ENCODE measurements around the gene FMN1. TPM values are rescaled to one million over a fixed set of nuclear protein-coding genes. Genes with fewer than 3 reads are reported as not detected.

Gene FMN1
- total RNA-seq, 2 experiments from 2014 or later, result not detected

- ATAC-seq, result no peak
- Mint-ChIP-seq H3K4me1 (no peaks in the 10 kb centered on the region), H3K4me3 (no peak overlapping the region), H3K36me3 (no peaks in the 10 kb centered on the region), H3K27ac (no peak overlapping the region), H3K27me3 (peaks cover 2% of the 10 kb centered on the region), H3K9me3 (ENCODE audit: low read depth) (no peaks in the 10 kb centered on the region)
- CTCF ChIA-PET, result no interaction called here
- no peak for DNase-seq
These were observed 321.0 kb downstream of the FMN1 start for GRCh38 chr15:32873284-32874114.

DNA sequence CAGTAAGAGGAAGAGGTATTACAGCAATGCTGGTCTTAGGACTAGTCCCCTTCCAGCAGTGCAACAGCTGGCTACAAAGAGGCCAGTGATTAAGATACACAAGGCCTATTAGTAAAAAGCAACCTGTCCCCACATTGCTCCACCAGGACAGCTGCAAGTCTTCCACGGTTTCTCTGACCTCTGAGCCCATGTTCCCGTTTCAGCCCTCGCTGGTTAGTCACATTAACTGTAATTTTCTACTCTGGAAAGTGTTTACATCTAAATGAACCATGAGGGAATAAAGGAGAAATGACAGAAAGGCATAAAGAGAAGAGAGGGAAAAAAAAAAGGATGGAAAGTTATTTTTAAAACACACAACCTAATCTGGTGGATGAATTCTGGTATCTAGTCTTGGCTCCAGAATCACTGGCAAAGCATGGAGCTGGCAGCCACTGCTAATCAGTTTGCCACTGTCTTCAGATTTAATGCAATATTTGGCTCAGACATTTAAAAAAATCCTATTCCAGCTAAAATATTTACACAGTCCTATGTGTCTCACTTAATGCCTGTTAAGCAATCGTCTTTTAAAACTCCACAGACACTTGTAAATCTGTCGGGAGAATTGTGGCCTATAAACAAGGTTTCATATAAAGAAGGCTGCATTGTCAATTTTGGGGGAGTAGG, 321.8 kb downstream of the FMN1 start:
- Mint-ChIP-seq H3K27ac (no peak overlapping the region), H3K36me3 (no peaks in the 10 kb centered on the region), H3K9me3 (ENCODE audit: low read depth) (no peaks in the 10 kb centered on the region), H3K4me3 (no peak overlapping the region), H3K27me3 (peaks cover 2% of the 10 kb centered on the region), H3K4me1 (no peaks in the 10 kb centered on the region)
- ATAC-seq, result no peak
- CTCF ChIA-PET, result no interaction called here
- no peak for DNase-seq

DNA sequence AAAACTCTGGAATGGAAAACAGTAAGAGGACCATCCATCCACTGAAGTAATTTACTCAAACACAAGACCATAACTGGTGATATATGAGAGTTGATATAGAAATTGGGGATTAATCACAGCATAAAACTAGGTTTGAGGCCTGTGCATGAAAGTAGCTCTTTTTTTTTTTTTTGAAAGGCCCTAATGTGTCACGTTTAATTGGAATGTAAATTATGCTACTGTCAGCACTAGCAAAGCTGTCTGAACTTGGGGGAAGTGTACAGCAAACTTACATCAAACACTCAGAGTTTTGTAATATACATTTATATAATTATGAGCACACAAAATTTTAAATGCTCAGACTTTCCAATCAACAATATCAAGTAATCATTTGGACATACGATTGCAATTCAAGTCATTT, 322.6 kb downstream of the FMN1 start:
- no peak for DNase-seq
- CTCF ChIA-PET, result no interaction called here
- ATAC-seq, result no peak
- Mint-ChIP-seq H3K9me3 (ENCODE audit: low read depth) (no peaks in the 10 kb centered on the region), H3K27ac (no peak overlapping the region), H3K4me1 (no peaks in the 10 kb centered on the region), H3K4me3 (no peak overlapping the region), H3K27me3 (peaks cover 2% of the 10 kb centered on the region), H3K36me3 (no peaks in the 10 kb centered on the region)

GRCh38 chr15:32870240-32871033, 324.1 kb downstream of the FMN1 start:
- CTCF ChIA-PET, result no interaction called here
- peaks cover 2% of the 10 kb centered on the region for H3K27me3 Mint-ChIP-seq
- H3K36me3 Mint-ChIP-seq, result no peaks in the 10 kb centered on the region
- no peak overlapping the region for H3K4me3 Mint-ChIP-seq
- no peak for ATAC-seq
- DNase-seq, result no peak
- H3K27ac Mint-ChIP-seq, result no peak overlapping the region
- H3K4me1 Mint-ChIP-seq, result no peaks in the 10 kb centered on the region
- no peaks in the 10 kb centered on the region for H3K9me3 Mint-ChIP-seq (ENCODE audit: low read depth)

DNA sequence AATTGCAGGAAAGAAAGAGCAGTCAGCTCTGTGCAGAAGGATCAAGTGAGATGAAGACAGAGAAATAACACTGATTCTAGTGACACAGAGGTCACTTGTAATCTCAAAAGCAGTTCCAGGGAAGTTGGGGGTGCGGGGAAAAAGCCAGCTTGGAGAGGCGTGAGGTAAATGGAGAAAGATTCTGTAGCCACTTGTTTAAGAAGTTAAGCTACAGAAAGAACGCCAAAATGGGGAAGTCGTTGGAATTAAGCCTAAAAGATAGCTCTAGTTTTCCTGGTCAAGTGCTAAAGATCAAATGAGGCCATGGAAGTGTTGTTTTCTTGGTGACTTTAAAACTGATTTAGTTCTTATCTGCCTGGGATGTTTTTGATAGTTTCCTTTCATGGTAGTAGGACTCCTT, 324.7 kb downstream of the FMN1 start:
- DNase-seq, result no peak
- Mint-ChIP-seq H3K36me3 (no peaks in the 10 kb centered on the region), H3K9me3 (ENCODE audit: low read depth) (no peaks in the 10 kb centered on the region), H3K27me3 (peaks cover 2% of the 10 kb centered on the region), H3K4me1 (no peaks in the 10 kb centered on the region), H3K27ac (no peak overlapping the region), H3K4me3 (no peak overlapping the region)
- no peak for ATAC-seq
- CTCF ChIA-PET, result no interaction called here

GRCh38 chr15:32867313-32867626, 327.2 kb downstream of the FMN1 start:
- Mint-ChIP-seq H3K4me3 (no peak overlapping the region), H3K27ac (no peak overlapping the region), H3K4me1 (no peaks in the 10 kb centered on the region), H3K9me3 (ENCODE audit: low read depth) (no peaks in the 10 kb centered on the region), H3K27me3 (peaks cover 6% of the 10 kb centered on the region), H3K36me3 (no peaks in the 10 kb centered on the region)
- ATAC-seq, result no peak
- CTCF ChIA-PET, result no interaction called here
- DNase-seq, result no peak

GRCh38 chr15:32866454-32867312, 327.8 kb downstream of the FMN1 start:
- DNase-seq, result no peak
- no peaks in the 10 kb centered on the region for H3K4me1 Mint-ChIP-seq
- no peaks in the 10 kb centered on the region for H3K36me3 Mint-ChIP-seq
- H3K9me3 Mint-ChIP-seq (ENCODE audit: low read depth), result no peaks in the 10 kb centered on the region
- H3K4me3 Mint-ChIP-seq, result no peak overlapping the region
- no peak for ATAC-seq
- H3K27me3 Mint-ChIP-seq, result peaks cover 6% of the 10 kb centered on the region
- CTCF ChIA-PET, result no interaction called here
- H3K27ac Mint-ChIP-seq, result no peak overlapping the region

DNA sequence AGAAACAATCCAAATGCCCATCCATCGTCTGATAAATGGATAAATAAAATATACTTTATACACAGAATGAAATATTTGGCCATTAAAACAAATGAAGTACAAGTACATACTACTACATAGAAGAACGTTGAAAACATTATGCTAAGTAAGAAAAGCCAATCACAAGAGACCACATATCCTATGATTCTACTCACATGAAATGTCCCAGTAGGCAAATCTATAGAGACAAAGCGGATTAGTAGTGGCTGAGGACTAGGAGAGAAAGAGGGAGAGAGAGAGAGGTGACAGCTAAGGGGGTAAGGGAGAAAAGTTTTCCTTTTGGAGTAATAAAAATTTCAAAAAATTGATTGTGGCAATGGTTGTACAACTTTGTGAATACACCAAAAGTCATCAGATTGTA, 329.7 kb downstream of the FMN1 start:
- Mint-ChIP-seq H3K27me3 (peaks cover 6% of the 10 kb centered on the region), H3K9me3 (ENCODE audit: low read depth) (no peaks in the 10 kb centered on the region), H3K27ac (no peak overlapping the region), H3K4me1 (no peaks in the 10 kb centered on the region), H3K4me3 (no peak overlapping the region), H3K36me3 (no peaks in the 10 kb centered on the region)
- CTCF ChIA-PET, result no interaction called here
- DNase-seq (no peak), ATAC-seq (no peak)

DNA sequence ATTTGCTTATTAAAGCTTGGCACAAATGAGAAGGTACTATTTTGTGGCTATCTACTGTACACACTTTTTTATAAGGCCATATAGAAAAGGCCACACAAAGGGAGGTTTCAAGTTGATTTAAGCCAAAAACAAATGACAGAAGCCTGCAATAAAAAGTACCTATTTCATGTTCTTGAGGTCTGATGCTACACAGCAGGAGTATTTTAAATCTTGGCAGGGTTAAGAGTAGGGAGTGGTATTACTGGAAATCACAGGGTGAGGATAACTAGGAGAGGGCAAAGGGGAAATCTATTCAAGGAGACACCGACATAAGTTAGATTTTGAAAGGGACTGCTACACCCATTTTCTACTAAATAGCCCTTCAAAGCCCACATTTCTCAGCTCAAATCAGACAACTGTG, 330.5 kb downstream of the FMN1 start:
- no peak for DNase-seq
- H3K27ac Mint-ChIP-seq, result no peak overlapping the region
- H3K36me3 Mint-ChIP-seq, result no peaks in the 10 kb centered on the region
- H3K4me3 Mint-ChIP-seq, result no peak overlapping the region
- H3K4me1 Mint-ChIP-seq, result no peaks in the 10 kb centered on the region
- H3K9me3 Mint-ChIP-seq (ENCODE audit: low read depth), result no peaks in the 10 kb centered on the region
- ATAC-seq, result no peak
- peaks cover 6% of the 10 kb centered on the region for H3K27me3 Mint-ChIP-seq
- CTCF ChIA-PET, result no interaction called here

DNA sequence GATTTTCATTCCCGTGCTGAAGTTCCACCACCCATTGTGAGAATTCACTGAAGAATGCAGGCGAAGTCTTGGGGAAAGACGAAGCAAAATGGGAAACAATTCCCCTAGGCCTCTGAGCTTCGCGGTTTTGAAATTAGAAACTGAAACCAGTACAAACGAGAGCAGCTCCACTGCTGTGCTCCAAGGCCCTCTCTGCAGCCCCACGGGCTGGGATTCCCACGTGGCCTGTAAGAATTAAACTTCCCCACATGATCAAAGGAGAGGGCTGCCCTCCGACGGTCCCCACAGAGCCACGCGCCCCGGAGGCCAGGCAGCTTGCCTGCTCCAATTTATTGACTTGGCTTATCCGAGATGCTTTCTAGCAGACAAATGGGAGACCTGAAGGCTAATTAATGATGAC, 332.8 kb downstream of the FMN1 start:
- no peak overlapping the region for H3K4me3 Mint-ChIP-seq
- no peaks in the 10 kb centered on the region for H3K4me1 Mint-ChIP-seq
- ATAC-seq (no peak), DNase-seq (no peak)
- no peaks in the 10 kb centered on the region for H3K9me3 Mint-ChIP-seq (ENCODE audit: low read depth)
- H3K36me3 Mint-ChIP-seq, result no peaks in the 10 kb centered on the region
- no peak overlapping the region for H3K27ac Mint-ChIP-seq
- CTCF ChIA-PET, result no interaction called here
- peaks cover 8% of the 10 kb centered on the region for H3K27me3 Mint-ChIP-seq

DNA sequence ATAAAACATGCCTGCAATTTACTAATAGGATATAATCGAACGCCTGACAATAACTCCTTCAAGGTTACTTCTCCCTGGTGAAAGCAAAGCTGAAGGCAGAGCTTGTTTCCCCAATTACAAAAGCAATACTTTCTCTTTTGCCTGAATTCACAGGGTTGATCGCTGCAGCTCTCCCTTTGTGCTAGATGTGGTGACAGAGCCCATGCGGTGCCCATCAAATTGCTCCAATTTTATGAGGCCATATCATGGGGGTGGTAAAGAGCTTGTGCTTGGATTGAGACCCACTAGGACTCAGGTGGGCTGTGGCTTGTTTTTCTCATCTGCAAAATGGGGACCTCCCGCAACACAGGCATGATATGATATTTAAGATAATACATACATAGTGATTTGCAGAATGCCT, 333.3 kb downstream of the FMN1 start:
- no peak for ATAC-seq
- Mint-ChIP-seq H3K4me3 (no peak overlapping the region), H3K36me3 (no peaks in the 10 kb centered on the region), H3K4me1 (no peaks in the 10 kb centered on the region), H3K27ac (no peak overlapping the region), H3K9me3 (ENCODE audit: low read depth) (no peaks in the 10 kb centered on the region), H3K27me3 (peaks cover 8% of the 10 kb centered on the region)
- CTCF ChIA-PET, result no interaction called here
- no peak for DNase-seq

- peaks cover 8% of the 10 kb centered on the region for H3K27me3 Mint-ChIP-seq
- no peaks in the 10 kb centered on the region for H3K36me3 Mint-ChIP-seq
- CTCF ChIA-PET, result no interaction called here
- no peak overlapping the region for H3K4me3 Mint-ChIP-seq
- DNase-seq (no peak), ATAC-seq (no peak)
- no peaks in the 10 kb centered on the region for H3K4me1 Mint-ChIP-seq
- no peak overlapping the region for H3K27ac Mint-ChIP-seq
- H3K9me3 Mint-ChIP-seq (ENCODE audit: low read depth), result no peaks in the 10 kb centered on the region
These were observed 334.5 kb downstream of the FMN1 start for GRCh38 chr15:32859996-32860395.

DNA sequence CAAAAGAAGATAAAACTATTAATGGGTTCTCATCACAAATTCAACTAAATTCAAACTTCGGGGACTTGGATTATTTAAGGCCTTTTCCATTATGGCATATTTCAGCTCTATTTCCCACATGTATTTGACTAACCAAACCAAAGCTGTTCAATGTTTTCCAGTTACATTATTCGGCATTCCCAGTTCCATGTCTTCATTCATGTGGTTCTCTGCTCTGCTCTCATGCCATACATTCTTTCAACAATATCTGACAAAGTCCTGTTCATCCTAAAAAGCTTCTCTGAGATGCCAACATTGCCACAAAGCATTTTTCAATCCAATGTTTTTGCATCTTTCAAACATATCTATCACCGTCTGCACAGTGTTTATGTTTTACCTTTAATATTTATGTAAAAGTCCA, 335.3 kb downstream of the FMN1 start:
- peaks cover 6% of the 10 kb centered on the region for H3K27me3 Mint-ChIP-seq
- CTCF ChIA-PET, result no interaction called here
- no peaks in the 10 kb centered on the region for H3K9me3 Mint-ChIP-seq (ENCODE audit: low read depth)
- H3K4me3 Mint-ChIP-seq, result no peak overlapping the region
- H3K27ac Mint-ChIP-seq, result no peak overlapping the region
- H3K36me3 Mint-ChIP-seq, result no peaks in the 10 kb centered on the region
- ATAC-seq, result no peak
- H3K4me1 Mint-ChIP-seq, result no peaks in the 10 kb centered on the region
- DNase-seq, result no peak

Measured in activated CD8-positive, alpha-beta memory T cell treated with anti-CD3 and anti-CD28 coated beads, Interleukin-2, amount 10 ng/mL, durations not matched to agents 7 days and 5 days (primary cell).